Rectal smooth muscle tissue (tissue), 1 donor: Measurements from ENCODE around the gene KIF2A.
"Not testable (repeated sequence)": the region's sequence is repeated elsewhere in the genome, so short reads cannot be mapped to it uniquely, and the experiment has no call there.

ENCODE experiments used
- H3K27ac ChIP-seq: one replicate; pipeline ENCODE4 v1.7.0; 2013; ENCODE audit warnings: low read depth, low read length, inconsistent platforms
- H3K27me3 ChIP-seq: one replicate; pipeline ENCODE4 v1.7.0; 2013; ENCODE audit warnings: low read length; ENCODE audit not compliant: control insufficient read depth, insufficient read depth
- H3K36me3 ChIP-seq: one replicate; pipeline ENCODE4 v1.7.0; 2013; ENCODE audit warnings: low read length; ENCODE audit not compliant: control insufficient read depth, insufficient read depth
- H3K4me1 ChIP-seq: one replicate; pipeline ENCODE4 v1.7.0; 2013; ENCODE audit warnings: low read length; ENCODE audit not compliant: control insufficient read depth, insufficient read depth
- H3K4me3 ChIP-seq: one replicate; pipeline ENCODE4 v1.7.0; 2013; ENCODE audit warnings: low read length
- H3K9ac ChIP-seq: one replicate; pipeline ENCODE4 v1.7.0; 2013; ENCODE audit warnings: low read length

The KIF2A gene

GRCh38 chr5:62275581-62275980 is 30.4 kb upstream of the KIF2A start:
- Histone ChIP-seq H3K27ac (no peak overlapping the region), H3K4me1 (no peaks in the 10 kb centered on the region), H3K27me3 (no peaks in the 10 kb centered on the region), H3K36me3 (no peaks in the 10 kb centered on the region), H3K9ac (no peak overlapping the region), H3K4me3 (no peak overlapping the region)

- H3K27me3 ChIP-seq: no peaks in the 10 kb centered on the region
- no peaks in the 10 kb centered on the region for H3K4me1 ChIP-seq
- no peaks in the 10 kb centered on the region for H3K36me3 ChIP-seq
- H3K4me3 ChIP-seq: no peak overlapping the region
- no peak overlapping the region for H3K9ac ChIP-seq
- no peak overlapping the region for H3K27ac ChIP-seq
Observed at GRCh38 chr5:62281411-62281810, 24.6 kb upstream of the KIF2A start.

DNA sequence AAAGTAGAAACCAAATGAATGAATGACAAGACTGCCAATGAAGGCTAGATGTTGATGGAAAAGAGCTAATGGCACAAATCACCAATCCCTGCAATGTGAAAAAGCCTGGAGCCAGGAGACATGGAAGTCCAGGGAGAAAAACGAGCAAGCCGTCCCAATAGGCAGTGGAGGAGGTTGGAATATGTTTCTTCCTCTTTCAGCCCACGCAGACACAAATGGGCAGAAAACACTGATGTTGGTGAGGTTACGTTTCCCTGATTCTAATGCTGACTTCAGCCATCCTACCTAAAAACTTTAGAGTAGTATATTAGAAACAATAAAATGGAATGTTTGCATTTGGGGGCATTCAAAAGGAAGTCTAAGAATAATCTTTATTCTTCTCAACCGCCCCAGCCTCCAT is 23.9 kb upstream of the KIF2A start:
- Histone ChIP-seq H3K36me3 (no peaks in the 10 kb centered on the region), H3K4me1 (no peaks in the 10 kb centered on the region), H3K9ac (no peak overlapping the region), H3K27ac (no peak overlapping the region), H3K4me3 (no peak overlapping the region), H3K27me3 (no peaks in the 10 kb centered on the region)

DNA sequence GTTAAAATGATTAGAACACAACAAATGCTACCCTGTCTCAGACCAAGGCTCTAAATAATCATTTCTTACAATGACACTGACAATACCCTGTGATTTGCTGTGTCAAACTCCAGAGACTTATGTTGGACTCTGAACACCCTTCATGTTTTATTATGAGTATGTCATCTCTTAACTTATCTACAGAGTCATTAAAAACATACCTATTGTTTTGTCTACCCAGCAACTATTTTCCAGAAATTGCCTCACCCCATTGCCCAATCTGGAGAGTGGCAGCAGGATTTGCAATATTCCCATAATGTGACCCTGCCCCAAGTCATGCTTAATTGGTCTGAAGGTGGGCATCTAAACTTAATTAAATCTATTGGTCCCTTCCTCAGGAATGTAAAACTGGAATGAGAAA is 23.0 kb upstream of the KIF2A start:
- no peaks in the 10 kb centered on the region for H3K4me1 ChIP-seq
- no peaks in the 10 kb centered on the region for H3K27me3 ChIP-seq
- no peak overlapping the region for H3K4me3 ChIP-seq
- no peak overlapping the region for H3K27ac ChIP-seq
- H3K9ac ChIP-seq: no peak overlapping the region
- no peaks in the 10 kb centered on the region for H3K36me3 ChIP-seq

- no peak overlapping the region for H3K27ac ChIP-seq
Observed at GRCh38 chr5:62283861-62284260, 22.1 kb upstream of the KIF2A start.

GRCh38 chr5:62284946-62285891 is 20.8 kb upstream of the KIF2A start:
- Histone ChIP-seq H3K9ac (no peak overlapping the region), H3K27me3 (no peaks in the 10 kb centered on the region), H3K4me3 (no peak overlapping the region), H3K4me1 (no peaks in the 10 kb centered on the region), H3K27ac (no peak overlapping the region), H3K36me3 (no peaks in the 10 kb centered on the region)

More at GRCh38 chr5:62283861-62284260, 22.1 kb upstream of the KIF2A start:
- H3K4me3 ChIP-seq: no peak overlapping the region
- H3K36me3 ChIP-seq: no peaks in the 10 kb centered on the region
- H3K9ac ChIP-seq: no peak overlapping the region
- no peaks in the 10 kb centered on the region for H3K27me3 ChIP-seq
- H3K4me1 ChIP-seq: no peaks in the 10 kb centered on the region

GRCh38 chr5:62286834-62287233 is 19.2 kb upstream of the KIF2A start:
- Histone ChIP-seq H3K27ac (no peak overlapping the region), H3K9ac (no peak overlapping the region), H3K27me3 (no peaks in the 10 kb centered on the region), H3K4me1 (no peaks in the 10 kb centered on the region), H3K36me3 (no peaks in the 10 kb centered on the region), H3K4me3 (no peak overlapping the region)

GRCh38 chr5:62287237-62287636 is 18.8 kb upstream of the KIF2A start:
- no peaks in the 10 kb centered on the region for H3K36me3 ChIP-seq
- no peaks in the 10 kb centered on the region for H3K27me3 ChIP-seq
- no peak overlapping the region for H3K9ac ChIP-seq
- H3K27ac ChIP-seq: no peak overlapping the region
- H3K4me3 ChIP-seq: no peak overlapping the region
- no peaks in the 10 kb centered on the region for H3K4me1 ChIP-seq

DNA sequence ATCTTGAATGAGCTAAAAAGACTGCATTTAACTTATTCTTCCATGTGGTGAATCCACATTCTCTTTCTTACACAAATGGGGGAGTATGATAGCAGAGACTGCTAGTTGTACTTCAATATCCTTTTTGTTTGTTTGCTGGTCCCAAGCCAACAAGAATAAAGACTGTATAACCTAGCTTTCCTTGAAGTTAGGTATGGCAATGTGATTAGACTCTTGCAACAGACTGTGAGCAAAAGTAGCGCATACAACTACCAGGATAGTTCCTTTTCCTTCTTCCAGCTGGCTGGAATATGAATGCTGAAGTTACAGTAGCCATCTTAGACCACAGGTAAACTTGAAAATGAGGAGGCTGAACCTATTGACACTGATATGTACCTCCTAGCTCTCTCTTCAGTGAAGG is 17.9 kb upstream of the KIF2A start:
- H3K27me3 ChIP-seq: no peaks in the 10 kb centered on the region
- H3K27ac ChIP-seq: no peak overlapping the region
- H3K4me3 ChIP-seq: no peak overlapping the region
- no peaks in the 10 kb centered on the region for H3K4me1 ChIP-seq
- no peak overlapping the region for H3K9ac ChIP-seq
- H3K36me3 ChIP-seq: no peaks in the 10 kb centered on the region

GRCh38 chr5:62289813-62290212 is 16.2 kb upstream of the KIF2A start:
- H3K9ac ChIP-seq: no peak overlapping the region
- no peak overlapping the region for H3K4me3 ChIP-seq
- no peaks in the 10 kb centered on the region for H3K4me1 ChIP-seq
- H3K27ac ChIP-seq: no peak overlapping the region
- H3K36me3 ChIP-seq: no peaks in the 10 kb centered on the region
- no peaks in the 10 kb centered on the region for H3K27me3 ChIP-seq

- not testable (repeated sequence) for H3K27me3 ChIP-seq, H3K4me3 ChIP-seq, H3K4me1 ChIP-seq, H3K36me3 ChIP-seq, H3K27ac ChIP-seq, H3K9ac ChIP-seq
Observed at GRCh38 chr5:62291829-62292228, 14.2 kb upstream of the KIF2A start.

- Histone ChIP-seq H3K4me1 (no peaks in the 10 kb centered on the region), H3K36me3 (no peaks in the 10 kb centered on the region), H3K9ac (no peak overlapping the region), H3K27ac (no peak overlapping the region), H3K4me3 (no peak overlapping the region), H3K27me3 (no peaks in the 10 kb centered on the region)
Observed at GRCh38 chr5:62296998-62297397, 9.0 kb upstream of the KIF2A start.

GRCh38 chr5:62298118-62298517 is 7.9 kb upstream of the KIF2A start:
- H3K4me1 ChIP-seq: no peaks in the 10 kb centered on the region
- no peaks in the 10 kb centered on the region for H3K27me3 ChIP-seq
- H3K4me3 ChIP-seq: no peak overlapping the region
- H3K27ac ChIP-seq: no peak overlapping the region
- H3K9ac ChIP-seq: no peak overlapping the region
- H3K36me3 ChIP-seq: no peaks in the 10 kb centered on the region
